ENCODE data around the gene WASF2. TPM values are rescaled to one million over a fixed set of nuclear protein-coding genes. Genes with fewer than 3 reads are reported as not detected.
"Not testable (repeated sequence)": the region's sequence is repeated elsewhere in the genome, so short reads cannot be mapped to it uniquely, and the experiment has no call there.

Gene WASF2
- total RNA-seq, 2 donors from 2014 or later, result 146 to 197 TPM

DNA sequence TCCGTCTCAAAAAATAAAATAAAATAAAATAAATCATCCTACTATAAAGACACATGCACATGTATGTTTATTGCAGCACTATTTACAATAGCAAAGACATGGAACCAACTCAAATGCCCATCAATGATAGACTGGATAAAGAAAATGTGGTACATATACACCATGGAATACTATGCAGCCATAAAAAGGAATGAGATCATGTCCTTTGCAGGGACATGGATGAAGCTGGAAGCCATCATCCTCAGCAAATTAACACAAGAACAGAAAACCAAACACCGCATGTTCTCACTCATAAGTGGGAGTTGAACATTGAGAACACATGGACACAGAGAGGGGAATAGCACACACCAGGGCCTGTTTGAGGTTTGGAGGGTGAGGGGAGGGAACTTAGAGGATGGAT, 11.2 kb upstream of the WASF2 start:
- not testable (repeated sequence) for H3K27me3 Mint-ChIP-seq (ENCODE audit: low read depth); H3K27ac Mint-ChIP-seq; DNase-seq; ATAC-seq (replicated peaks in 1 of 2); H3K4me3 Mint-ChIP-seq; H3K9me3 Mint-ChIP-seq; H3K4me1 Mint-ChIP-seq (ENCODE audit: low read depth); H3K36me3 Mint-ChIP-seq (ENCODE audit: insufficient read depth in 2 of 2)

DNA sequence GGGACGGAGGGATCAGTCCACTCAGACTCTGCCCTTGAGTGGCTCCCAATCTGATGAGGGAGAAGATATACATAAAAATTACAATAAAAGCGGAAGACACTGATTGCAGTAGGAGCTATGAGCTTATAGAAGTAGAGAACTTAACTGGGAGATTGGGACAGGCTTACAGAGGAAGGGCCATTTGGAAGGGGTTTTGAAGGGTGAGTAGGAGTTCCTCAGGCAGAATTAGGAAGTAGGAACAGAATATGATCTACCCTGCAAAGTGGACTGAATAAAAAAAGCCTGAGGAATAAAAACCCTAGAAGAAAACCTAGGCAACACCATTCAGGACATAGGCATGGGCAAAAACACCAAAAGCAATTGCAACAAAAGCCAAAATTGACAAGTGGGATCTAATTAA, 9.2 kb upstream of the WASF2 start:
- ATAC-seq (replicated peaks in 1 of 2) (no peak), DNase-seq (no peak)
- Mint-ChIP-seq H3K4me1 (ENCODE audit: low read depth) (no peaks in the 10 kb centered on the region), H3K27ac (no peak overlapping the region), H3K4me3 (no peak overlapping the region), H3K27me3 (ENCODE audit: low read depth) (no peaks in the 10 kb centered on the region), H3K36me3 (ENCODE audit: insufficient read depth in 2 of 2) (no peaks in the 10 kb centered on the region), H3K9me3 (no peaks in the 10 kb centered on the region)

- Mint-ChIP-seq H3K9me3 (no peaks in the 10 kb centered on the region), H3K4me1 (ENCODE audit: low read depth) (peaks cover 13% of the 10 kb centered on the region), H3K27me3 (ENCODE audit: low read depth) (no peaks in the 10 kb centered on the region), H3K36me3 (ENCODE audit: insufficient read depth in 2 of 2) (no peaks in the 10 kb centered on the region), H3K4me3 (no peak overlapping the region), H3K27ac (no peak overlapping the region)
- DNase-seq (no peak), ATAC-seq (replicated peaks in 1 of 2) (no peak)
These were observed 6.7 kb upstream of the WASF2 start for GRCh38 chr1:27496604-27497155.

DNA sequence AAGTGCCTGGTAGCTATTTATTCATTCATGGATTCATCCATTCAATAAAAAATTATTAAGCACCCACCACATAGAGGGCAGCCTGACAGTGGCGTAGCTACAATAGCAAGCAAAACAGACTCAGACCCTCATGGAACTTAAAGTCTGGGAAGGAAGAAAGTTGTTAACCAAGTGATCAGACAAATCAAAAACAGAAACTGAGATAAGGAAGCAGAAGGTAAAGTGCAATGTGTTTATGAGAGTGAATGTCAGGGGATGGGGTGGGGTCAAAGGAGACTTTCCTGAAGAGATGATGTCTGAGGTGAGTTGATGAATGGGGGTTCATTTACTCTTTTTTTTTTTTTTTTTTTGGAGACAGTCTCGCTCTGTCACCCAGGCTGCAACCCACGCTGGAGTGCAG, 2.8 kb upstream of the WASF2 start:
- Mint-ChIP-seq H3K27ac (no peak overlapping the region), H3K4me1 (ENCODE audit: low read depth) (peaks cover 36% of the 10 kb centered on the region), H3K36me3 (ENCODE audit: insufficient read depth in 2 of 2) (peaks cover 5 to 7% of the 10 kb centered on the region in 2 donors), H3K9me3 (no peaks in the 10 kb centered on the region), H3K4me3 (no peak overlapping the region), H3K27me3 (ENCODE audit: low read depth) (no peaks in the 10 kb centered on the region)
- ATAC-seq (replicated peaks in 1 of 2) (no peak), DNase-seq (no peak)

GRCh38 chr1:27491748-27492700, 2.1 kb upstream of the WASF2 start:
- Mint-ChIP-seq H3K9me3 (no peaks in the 10 kb centered on the region), H3K36me3 (ENCODE audit: insufficient read depth in 2 of 2) (peaks cover 5 to 7% of the 10 kb centered on the region in 2 donors), H3K27ac (no peak overlapping the region), H3K4me3 (peak overlapping the region in 1 of 2 donors; percentile 29), H3K27me3 (ENCODE audit: low read depth) (no peaks in the 10 kb centered on the region), H3K4me1 (ENCODE audit: low read depth) (peaks cover 37% of the 10 kb centered on the region)
- ATAC-seq (replicated peaks in 1 of 2), result no peak
- DNase-seq, result no peak

DNA sequence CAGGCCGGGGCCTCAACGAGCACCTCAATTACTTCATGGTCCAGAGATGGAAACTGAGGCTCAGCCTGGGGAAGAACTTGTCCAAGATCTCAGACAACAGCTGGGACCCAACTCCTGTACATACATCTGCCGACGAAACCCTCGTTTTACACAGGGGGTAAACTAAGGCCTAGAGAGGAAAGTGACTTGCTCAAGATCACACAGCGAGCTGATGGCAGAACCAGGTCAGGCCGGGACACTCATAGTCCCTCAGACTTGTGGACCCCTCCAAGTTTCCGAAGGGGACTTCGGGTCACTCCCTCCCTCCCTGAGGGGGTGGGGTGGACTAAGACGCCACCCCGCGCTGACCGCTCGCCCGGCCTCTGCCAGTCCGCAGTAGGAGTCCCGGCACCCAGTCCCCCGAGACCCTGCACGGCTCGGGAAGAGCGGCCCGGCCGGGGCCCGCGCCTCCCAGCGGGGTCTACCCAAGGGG, 430 bp downstream of the WASF2 start:
- ATAC-seq (replicated peaks in 1 of 2) (peak; percentile 12 to 16), DNase-seq (peak in 1 of 2 donors; percentile 37)
- no peaks in the 10 kb centered on the region for H3K27me3 Mint-ChIP-seq (ENCODE audit: low read depth)
- peaks cover 5 to 7% of the 10 kb centered on the region in 2 donors for H3K36me3 Mint-ChIP-seq (ENCODE audit: insufficient read depth in 2 of 2)
- peak overlapping the region; percentile 97 for H3K4me3 Mint-ChIP-seq
- peak overlapping the region; percentile 97 for H3K27ac Mint-ChIP-seq
- H3K9me3 Mint-ChIP-seq, result no peaks in the 10 kb centered on the region
- H3K4me1 Mint-ChIP-seq (ENCODE audit: low read depth), result peaks cover 37% of the 10 kb centered on the region

DNA sequence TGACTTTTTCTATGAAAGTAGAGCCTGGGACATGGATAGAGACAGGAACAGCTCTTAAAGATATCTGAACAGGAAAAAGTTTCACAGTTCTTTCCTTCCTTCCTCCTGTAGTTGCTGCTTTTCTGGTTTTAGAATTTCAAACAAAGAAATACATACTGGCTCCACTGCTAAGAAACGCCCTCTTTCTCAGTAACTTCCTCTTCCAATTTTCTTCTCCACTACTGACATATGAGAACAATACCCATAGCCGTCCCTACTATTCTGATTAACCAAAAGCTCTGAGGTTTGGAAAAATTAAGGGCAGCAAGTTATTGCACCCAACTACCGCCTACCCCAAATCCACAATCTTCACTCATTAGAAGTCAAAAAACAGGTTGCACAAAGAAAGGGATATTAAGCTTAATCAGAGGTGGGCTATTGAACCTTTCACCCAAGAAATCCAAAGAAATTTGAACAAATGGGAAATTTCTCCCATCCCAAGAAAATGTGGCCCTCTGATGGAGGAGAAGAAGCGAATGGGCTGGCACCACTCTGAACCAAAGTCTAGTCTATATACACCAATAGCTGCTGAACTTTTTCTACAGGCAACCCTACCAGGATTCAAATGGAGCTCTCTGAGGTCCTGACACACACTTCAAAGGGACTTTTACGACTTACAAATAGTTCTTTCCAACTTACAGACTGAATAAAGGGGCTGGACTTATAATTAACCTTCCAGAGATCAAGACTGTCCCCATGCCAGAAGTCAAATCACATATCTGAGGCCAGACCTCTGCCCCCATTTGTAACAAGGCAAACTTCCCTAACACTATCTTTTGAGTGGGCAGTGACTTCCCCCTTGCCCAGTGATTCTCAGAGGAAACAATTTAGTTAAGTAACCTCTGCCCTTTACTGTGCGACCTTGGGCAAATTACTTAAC, 1.7 kb downstream of the WASF2 start:
- Mint-ChIP-seq H3K9me3 (no peaks in the 10 kb centered on the region), H3K4me3 (peak overlapping the region; percentile 97), H3K27me3 (ENCODE audit: low read depth) (no peaks in the 10 kb centered on the region), H3K4me1 (ENCODE audit: low read depth) (peaks cover 49% of the 10 kb centered on the region), H3K27ac (peak overlapping the region; percentile 97), H3K36me3 (ENCODE audit: insufficient read depth in 2 of 2) (peaks cover 7% of the 10 kb centered on the region in 2 donors)
- DNase-seq (no peak), ATAC-seq (replicated peaks in 1 of 2) (no peak)

DNA sequence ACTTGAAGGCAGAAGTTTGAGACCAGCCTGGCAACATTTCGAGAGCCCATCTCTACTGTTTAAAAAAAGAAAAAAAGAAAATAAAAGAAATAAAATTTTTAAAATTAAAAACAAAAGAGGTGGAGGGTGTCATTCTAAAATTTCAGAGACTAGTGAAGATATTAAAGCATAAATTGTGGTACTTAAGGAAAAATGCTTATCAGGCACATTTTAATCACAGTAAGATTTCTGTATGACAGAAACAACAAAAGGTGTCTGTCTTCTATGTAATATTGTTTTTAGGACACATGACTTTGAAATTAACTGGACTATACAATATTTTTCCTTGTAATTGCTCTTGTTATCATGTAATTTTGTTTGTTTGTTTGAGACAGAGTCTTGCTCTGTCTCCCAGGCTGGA, 4.6 kb downstream of the WASF2 start:
- Mint-ChIP-seq H3K4me1 (ENCODE audit: low read depth) (peaks cover 58% of the 10 kb centered on the region), H3K36me3 (ENCODE audit: insufficient read depth in 2 of 2) (peaks cover 8 to 9% of the 10 kb centered on the region in 2 donors)

DNA sequence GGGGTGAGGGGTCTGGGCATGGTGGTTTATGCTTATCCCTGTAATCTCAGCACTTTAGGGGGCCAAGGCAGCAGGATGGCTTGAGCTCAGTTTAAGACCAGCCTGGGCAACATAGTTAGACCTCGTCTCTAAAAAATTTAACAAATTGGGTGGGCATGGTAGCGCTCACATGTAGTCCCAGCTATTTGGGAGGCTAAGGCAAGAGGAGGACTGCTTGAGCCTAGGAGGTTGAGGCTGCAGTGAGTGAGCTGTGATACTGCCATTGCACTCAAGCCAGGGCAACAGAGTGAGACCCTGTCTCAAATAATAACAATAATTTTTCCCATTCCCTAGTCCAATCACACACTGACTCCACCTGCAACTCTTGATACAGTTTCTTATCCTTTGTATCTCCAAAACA, 6.3 kb downstream of the WASF2 start:
- DNase-seq (no peak), ATAC-seq (replicated peaks in 1 of 2) (no peak)
- peaks cover 2 to 9% of the 10 kb centered on the region in 2 donors for H3K36me3 Mint-ChIP-seq (ENCODE audit: insufficient read depth in 2 of 2)
- H3K4me3 Mint-ChIP-seq, result no peak overlapping the region
- no peaks in the 10 kb centered on the region for H3K27me3 Mint-ChIP-seq (ENCODE audit: low read depth)
- peaks cover 56% of the 10 kb centered on the region for H3K4me1 Mint-ChIP-seq (ENCODE audit: low read depth)
- no peaks in the 10 kb centered on the region for H3K9me3 Mint-ChIP-seq
- no peak overlapping the region for H3K27ac Mint-ChIP-seq

More for the DNA sequence above, 4.6 kb downstream of the WASF2 start:
- no peak for DNase-seq
- H3K4me3 Mint-ChIP-seq, result no peak overlapping the region
- H3K27ac Mint-ChIP-seq, result no peak overlapping the region
- no peaks in the 10 kb centered on the region for H3K9me3 Mint-ChIP-seq
- H3K27me3 Mint-ChIP-seq (ENCODE audit: low read depth), result no peaks in the 10 kb centered on the region
- ATAC-seq (replicated peaks in 1 of 2), result no peak

DNA sequence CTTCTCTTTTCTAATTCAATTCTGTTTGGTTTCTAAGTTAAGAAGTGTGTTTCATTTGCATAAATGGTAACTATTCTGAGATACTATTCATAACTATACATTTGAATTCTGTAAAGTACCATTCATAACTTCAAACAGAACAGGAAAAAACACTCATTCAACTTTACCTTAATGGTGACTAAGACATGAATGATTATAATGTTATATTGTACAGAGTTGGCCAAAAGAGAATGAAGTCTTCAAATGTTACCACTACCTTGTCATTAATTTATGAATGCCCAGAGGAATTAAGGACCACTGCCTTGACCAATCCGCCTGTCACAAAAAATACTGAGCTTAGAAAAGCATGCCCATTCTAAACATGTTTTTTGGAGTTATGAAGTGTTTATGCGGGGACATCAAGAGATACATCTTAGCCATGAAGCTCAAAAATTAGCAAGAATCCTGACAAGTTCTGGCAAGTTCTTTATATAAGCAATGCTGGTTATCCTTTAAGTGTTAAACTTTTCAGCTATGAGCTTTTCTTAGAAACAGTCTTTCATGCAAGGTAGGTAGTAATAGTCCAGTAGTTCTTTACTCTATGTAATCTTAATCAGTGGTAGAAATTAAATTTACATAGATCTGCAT, 7.9 kb downstream of the WASF2 start:
- H3K27ac Mint-ChIP-seq, result peak overlapping the region; percentile 94
- H3K27me3 Mint-ChIP-seq (ENCODE audit: low read depth), result no peaks in the 10 kb centered on the region
- ATAC-seq (replicated peaks in 1 of 2) (peak; percentile 88 to 90), DNase-seq (no peak)
- peak overlapping the region; percentile 17 to 89 for H3K4me3 Mint-ChIP-seq
- H3K4me1 Mint-ChIP-seq (ENCODE audit: low read depth), result peaks cover 60% of the 10 kb centered on the region
- peaks cover 4 to 11% of the 10 kb centered on the region in 2 donors for H3K36me3 Mint-ChIP-seq (ENCODE audit: insufficient read depth in 2 of 2)
- H3K9me3 Mint-ChIP-seq, result no peaks in the 10 kb centered on the region

GRCh38 chr1:27478098-27478497, 11.9 kb downstream of the WASF2 start:
- Mint-ChIP-seq H3K36me3 (ENCODE audit: insufficient read depth in 2 of 2) (peaks cover 4 to 14% of the 10 kb centered on the region in 2 donors), H3K4me3 (peak overlapping the region; percentile 48 to 79), H3K9me3 (no peaks in the 10 kb centered on the region), H3K4me1 (ENCODE audit: low read depth) (peaks cover 84% of the 10 kb centered on the region), H3K27ac (peak overlapping the region; percentile 97), H3K27me3 (ENCODE audit: low read depth) (no peaks in the 10 kb centered on the region)
- DNase-seq (no peak), ATAC-seq (replicated peaks in 1 of 2) (no peak)

- H3K4me3 Mint-ChIP-seq, result peak overlapping the region; percentile 23 to 61
- peak overlapping the region; percentile 72 for H3K27ac Mint-ChIP-seq
- H3K36me3 Mint-ChIP-seq (ENCODE audit: insufficient read depth in 2 of 2), result peaks cover 3 to 12% of the 10 kb centered on the region in 2 donors
- DNase-seq, result peak in 1 of 2 donors; percentile 17
- H3K4me1 Mint-ChIP-seq (ENCODE audit: low read depth), result peaks cover 73% of the 10 kb centered on the region
- peak in 1 of 2 donors; percentile 44 for ATAC-seq (replicated peaks in 1 of 2)
- H3K27me3 Mint-ChIP-seq (ENCODE audit: low read depth), result no peaks in the 10 kb centered on the region
- no peaks in the 10 kb centered on the region for H3K9me3 Mint-ChIP-seq
These were observed 13.7 kb downstream of the WASF2 start for GRCh38 chr1:27476237-27476636.
